CD4-positive, alpha-beta T cell treated with Interleukin-4 for 4 hours (primary cell): Measurements from ENCODE around the gene TOX2.

Source experiments
- DNase-seq: peaks from one replicate; pipeline ENCODE4 v3.0.0-alpha.2; 2020

The TOX2 gene

DNA sequence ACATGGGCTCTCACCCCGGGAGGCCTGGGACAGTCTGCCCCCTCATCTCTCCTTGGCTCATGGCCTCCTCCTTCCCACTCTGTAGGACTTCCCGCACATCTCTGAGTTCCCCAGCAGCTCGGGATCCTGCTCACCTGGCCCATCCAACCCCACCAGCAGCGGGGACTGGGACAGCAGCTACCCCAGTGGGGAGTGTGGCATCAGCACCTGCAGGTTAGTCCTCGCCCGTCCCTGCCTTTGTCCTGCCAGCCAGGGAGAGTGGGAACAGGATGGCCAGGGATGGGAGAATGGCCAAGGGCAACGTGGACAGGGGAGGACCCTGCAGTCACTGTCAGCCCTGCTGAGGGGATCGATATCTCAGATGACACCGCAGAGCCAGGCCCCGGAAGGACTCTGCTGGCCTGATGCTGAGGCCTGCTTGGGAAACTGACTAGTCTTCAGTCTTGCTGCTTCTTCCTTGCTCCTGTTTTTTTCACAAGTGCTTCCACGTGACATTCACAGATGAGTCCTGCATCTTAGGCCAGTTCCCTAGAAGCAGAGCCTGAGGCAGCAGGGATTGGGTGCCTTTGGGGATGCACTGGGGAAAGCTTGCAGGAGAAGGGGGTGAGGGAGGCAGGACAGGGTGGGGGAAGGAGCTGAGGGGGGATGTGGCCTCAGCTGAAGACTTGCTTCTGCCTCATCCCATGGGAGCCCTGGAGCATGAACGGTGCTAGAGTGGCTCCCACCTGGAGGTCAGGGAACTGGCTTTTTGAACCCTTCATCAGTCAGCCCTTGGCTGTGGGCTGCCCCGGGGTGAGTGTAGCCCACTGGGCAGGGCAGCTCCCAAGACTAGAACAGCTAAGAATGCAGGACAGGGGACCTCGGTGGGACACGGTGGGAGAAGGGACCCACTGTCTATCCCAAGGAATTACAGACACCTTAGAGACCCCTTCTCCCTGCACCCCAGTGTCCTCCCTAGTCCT is 152.3 kb downstream of the TOX2 start:
- DNase-seq, result no peak

DNA sequence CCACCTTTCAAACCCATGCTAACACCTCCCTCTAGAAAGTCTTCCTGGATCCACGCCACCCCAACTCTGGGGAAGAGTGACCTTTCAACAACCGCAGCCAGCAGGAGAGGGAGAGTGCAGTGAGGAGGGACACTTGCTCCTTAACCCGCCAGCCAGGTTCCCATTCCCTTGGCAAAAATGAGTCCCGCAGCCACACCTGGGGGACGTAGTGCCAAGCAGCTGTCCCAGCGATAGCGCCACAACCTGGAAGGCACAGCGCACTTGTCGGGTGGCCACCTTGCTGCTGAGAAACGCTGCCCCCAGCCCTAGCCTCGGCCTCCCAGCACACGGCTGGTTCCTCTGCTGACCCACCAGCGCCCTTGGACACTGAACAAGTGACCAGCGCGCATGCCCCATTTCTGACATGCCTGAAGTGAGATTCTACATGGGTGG is 153.0 kb downstream of the TOX2 start:
- DNase-seq, result no peak

GRCh38 chr20:44068316-44069201 is 153.9 kb downstream of the TOX2 start:
- DNase-seq, result no peak

- DNase-seq, result peak; percentile 53
These were observed 154.8 kb downstream of the TOX2 start for GRCh38 chr20:44069203-44070011.

DNA sequence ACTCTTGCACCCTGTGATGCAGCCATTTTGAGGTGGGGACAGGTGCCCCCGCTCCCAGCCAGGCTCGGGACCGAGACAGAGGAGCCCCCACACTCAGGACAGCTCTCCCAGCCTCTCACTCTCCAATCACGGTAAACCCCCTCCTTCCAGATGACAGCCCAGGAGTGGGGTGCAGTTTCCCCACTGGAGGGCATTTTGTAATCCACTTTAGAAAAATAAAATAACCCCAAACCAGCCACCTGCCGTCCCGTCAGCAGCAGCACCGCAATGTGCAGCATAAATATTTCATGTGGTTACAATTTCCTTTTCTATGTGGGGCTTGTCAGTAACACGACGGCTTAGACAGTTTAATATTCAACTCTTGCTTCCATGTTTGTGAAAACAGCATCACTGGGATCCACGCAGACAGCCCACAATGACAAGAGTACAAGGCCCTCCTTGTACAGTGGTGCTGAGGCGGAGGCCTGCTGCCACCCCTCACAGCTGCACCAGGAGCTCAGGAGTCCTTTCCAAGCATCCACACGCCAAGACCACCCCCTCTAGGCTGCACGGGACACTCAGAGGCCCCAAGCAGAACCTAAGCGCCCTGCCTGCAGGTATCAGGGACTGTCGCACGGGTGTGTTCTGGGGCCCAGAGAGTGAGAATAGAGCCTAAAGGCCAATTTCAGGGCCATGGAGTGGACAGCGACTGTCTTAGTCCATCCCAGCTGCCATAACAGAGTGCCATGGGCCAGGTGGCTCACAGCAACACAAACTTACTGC is 155.7 kb downstream of the TOX2 start:
- DNase-seq, result peak; percentile 37

GRCh38 chr20:44071057-44071456 is 156.4 kb downstream of the TOX2 start:
- DNase-seq, result no peak

DNA sequence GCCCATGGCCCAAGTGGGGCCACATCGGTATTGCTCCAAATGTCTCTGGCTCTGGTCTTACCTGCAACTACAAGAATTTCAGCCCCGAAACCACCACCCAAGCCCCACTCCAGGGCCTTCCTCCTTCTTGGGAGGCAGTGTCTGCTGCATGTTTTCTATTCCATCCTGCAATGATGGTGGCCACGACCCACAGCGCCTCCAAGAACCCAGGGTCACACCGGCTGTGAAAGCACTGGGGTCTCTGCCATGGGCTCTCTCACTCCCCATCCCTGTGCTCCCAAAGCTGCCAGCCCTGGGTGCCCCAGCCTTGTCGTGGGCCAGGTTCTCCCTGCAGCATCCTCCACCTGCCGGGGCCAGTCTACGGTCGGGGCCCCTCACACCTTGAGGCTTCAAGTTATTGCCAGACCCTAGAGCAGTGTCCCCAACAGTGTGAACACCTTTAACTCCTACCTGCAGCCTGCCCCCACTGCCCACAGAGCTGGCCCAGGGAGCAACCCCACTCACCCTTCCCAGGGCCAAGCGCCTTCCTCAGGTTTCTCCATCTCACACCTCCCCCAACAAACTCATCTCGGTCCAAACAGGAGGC is 157.0 kb downstream of the TOX2 start:
- DNase-seq, result no peak

DNA sequence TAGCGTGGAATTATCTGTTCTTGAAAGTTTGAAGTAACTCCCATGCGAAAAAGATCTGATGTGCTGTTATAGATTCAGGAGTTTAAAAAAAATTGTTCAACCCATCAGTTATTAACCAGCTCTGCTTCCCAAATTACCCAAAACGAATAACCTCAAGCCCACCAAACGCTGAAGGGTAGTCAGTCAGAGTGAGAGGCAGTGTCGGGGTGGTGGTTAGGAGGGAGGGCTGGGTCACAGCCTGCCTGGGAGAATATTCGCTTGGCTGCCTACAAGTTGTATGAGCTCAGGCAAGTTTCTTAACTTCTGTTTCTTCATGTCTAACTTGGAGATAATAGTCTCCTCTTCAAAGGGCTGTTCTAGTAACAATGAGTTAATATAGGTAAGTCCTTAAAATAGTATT is 157.7 kb downstream of the TOX2 start:
- DNase-seq, result no peak

GRCh38 chr20:44073011-44073674 is 158.5 kb downstream of the TOX2 start:
- DNase-seq, result no peak

GRCh38 chr20:44073675-44074071 is 159.0 kb downstream of the TOX2 start:
- no peak for DNase-seq

GRCh38 chr20:44074252-44075151 is 159.8 kb downstream of the TOX2 start:
- DNase-seq, result no peak

- no peak for DNase-seq
These were observed 160.7 kb downstream of the TOX2 start for GRCh38 chr20:44075191-44075949.

DNA sequence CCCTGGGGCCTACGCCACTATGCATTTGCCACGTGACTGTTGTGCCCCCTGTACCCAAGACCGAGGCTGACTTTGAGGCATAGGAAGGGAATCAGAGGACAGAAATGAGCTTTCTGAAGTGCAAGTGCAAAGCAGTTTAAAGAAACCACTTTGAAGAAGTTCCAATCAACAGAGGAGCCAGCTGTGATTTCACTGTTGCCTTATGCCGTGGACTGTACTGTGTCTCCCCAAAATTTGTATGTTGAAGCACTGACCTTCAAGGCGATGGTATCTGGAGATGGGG is 161.2 kb downstream of the TOX2 start:
- DNase-seq, result no peak

GRCh38 chr20:44079291-44079690 is 164.6 kb downstream of the TOX2 start:
- no peak for DNase-seq

- no peak for DNase-seq
These were observed 165.4 kb downstream of the TOX2 start for GRCh38 chr20:44080064-44080463.

- DNase-seq, result peak; percentile 81
These were observed 166.1 kb downstream of the TOX2 start for GRCh38 chr20:44080646-44081267.

GRCh38 chr20:44081476-44081875 is 166.8 kb downstream of the TOX2 start:
- no peak for DNase-seq

- no peak for DNase-seq
These were observed 167.2 kb downstream of the TOX2 start for GRCh38 chr20:44081888-44082287.
